ENCODE measurements around the gene OLFM2.

- TF ChIP-seq CTCF (IDR thresholded peaks at IDR 0.05) = no peak
- no peak for TF ChIP-seq EZH2 (IDR thresholded peaks at IDR 0.05)
- TF ChIP-seq EZH2phosphoT487 (IDR thresholded peaks at IDR 0.05) = no peak
Observed at GRCh38 chr19:9827289-9828238, 108.8 kb downstream of the OLFM2 start, which contains the start of gene UBL5.

Data from neural progenitor cell (in vitro differentiated cells).